OCI-LY3 (cell line): ENCODE data around the gene MAPK13.

Source experiments
- H2AFZ ChIP-seq: fragments of 200-600, 300-600 bp; shearing (Covaris generic); 2 replicates; pipeline ENCODE4 v1.6.0; 2014; ENCODE audit warnings: antibody characterized with exemption, low read depth, low read length
- H3K27ac ChIP-seq: fragments of 200-600, 300-600 bp; sonication (generic); 2 replicates; pipeline ENCODE4 v1.5.1; 2014; ENCODE audit warnings: mild to moderate bottlenecking, low read length, moderate library complexity, mixed read lengths
- H3K27me3 ChIP-seq: fragments of 200-600, 300-600 bp; sonication (generic); 2 replicates; pipeline ENCODE4 v1.6.1; 2014; ENCODE audit warnings: low read depth, low read length, mixed read lengths
- H3K36me3 ChIP-seq: fragments of 200-600, 300-600 bp; sonication (generic); replicated peaks from 2 replicates; pipeline ENCODE3; 2014; ENCODE audit warnings: low read depth, low read length, mixed read lengths
- H3K4me1 ChIP-seq: fragments of 300-600, 200-600 bp; sonication (generic); 2 replicates; pipeline ENCODE4 v1.6.1; 2014; ENCODE audit warnings: low read length, mixed read lengths
- H3K4me2 ChIP-seq: fragments of 200-600, 300-600 bp; sonication (generic); 2 replicates; pipeline ENCODE4 v1.6.1; 2014; ENCODE audit warnings: low read length, mixed read lengths
- H3K4me3 ChIP-seq: fragments of 300-600, 200-600 bp; sonication (generic); 2 replicates; pipeline ENCODE4 v1.5.1; 2014; ENCODE audit warnings: antibody characterized with exemption, mild to moderate bottlenecking, low read length, moderate library complexity
- H3K79me2 ChIP-seq: fragments of 300-600, 200-600 bp; shearing (Covaris generic); 2 replicates; pipeline ENCODE4 v1.6.1; 2014; ENCODE audit warnings: mild to moderate bottlenecking, low read length, mixed read lengths
- H3K9ac ChIP-seq: fragments of 300-600, 200-600 bp; shearing (Covaris generic); 2 replicates; pipeline ENCODE4 v1.6.0; 2014; ENCODE audit warnings: mild to moderate bottlenecking, low read length, moderate library complexity
- H3K9me3 ChIP-seq: fragments of 200-600, 300-600 bp; shearing (Covaris generic); 2 replicates; pipeline ENCODE4 v1.6.1; 2014; ENCODE audit warnings: low read length, mixed read lengths; ENCODE audit not compliant: insufficient read depth
- H4K20me1 ChIP-seq: fragments of 200-600, 300-600 bp; sonication (generic); 2 replicates; pipeline ENCODE4 v1.6.1; 2016; ENCODE audit warnings: low read length, mixed read lengths; ENCODE audit not compliant: insufficient read depth
- CTCF ChIP-seq: fragments of 200-600, 300-600 bp; sonication (generic); IDR thresholded peaks from 2 replicates; pipeline ENCODE4 v1.5.1; 2014; ENCODE audit warnings: antibody characterized with exemption, low read length, low read depth
- EZH2phosphoT487 ChIP-seq: fragments of 200-600 bp; shearing (Covaris generic); IDR thresholded peaks from 2 replicates; pipeline ENCODE4 v1.6.1; 2018; ENCODE audit warnings: antibody characterized with exemption, mixed run types, low read depth

The MAPK13 gene

GRCh38 chr6:36177166-36177565, 46.9 kb downstream of the MAPK13 start:
- H3K4me2 ChIP-seq, result no peak overlapping the region
- no peaks in the 10 kb centered on the region for H4K20me1 ChIP-seq
- no peak overlapping the region for H3K4me3 ChIP-seq
- peaks cover 8% of the 10 kb centered on the region for H3K36me3 ChIP-seq
- TF ChIP-seq CTCF, result no peak
- no peak for TF ChIP-seq EZH2phosphoT487
- H3K9ac ChIP-seq, result no peak overlapping the region
- H3K27ac ChIP-seq, result no peak overlapping the region
- H3K79me2 ChIP-seq, result no peaks in the 10 kb centered on the region
- H2AFZ ChIP-seq, result no peak overlapping the region
- peaks cover 4% of the 10 kb centered on the region; the same call in 1 of the 2 replicates for H3K27me3 ChIP-seq
- peaks cover 3% of the 10 kb centered on the region; the same call in 1 of the 2 replicates for H3K4me1 ChIP-seq
- peaks cover 14% of the 10 kb centered on the region; the same call in 1 of the 2 replicates for H3K9me3 ChIP-seq

GRCh38 chr6:36178544-36178943, 48.2 kb downstream of the MAPK13 start:
- no peak overlapping the region for H3K27ac ChIP-seq
- H3K79me2 ChIP-seq, result no peaks in the 10 kb centered on the region
- H3K4me2 ChIP-seq, result no peak overlapping the region
- peaks cover 14% of the 10 kb centered on the region; the same call in 1 of the 2 replicates for H3K9me3 ChIP-seq
- TF ChIP-seq CTCF (no peak), EZH2phosphoT487 (no peak)
- H3K36me3 ChIP-seq, result peaks cover 8% of the 10 kb centered on the region
- H3K4me3 ChIP-seq, result no peak overlapping the region
- H3K27me3 ChIP-seq, result peaks cover 9% of the 10 kb centered on the region; the same call in 1 of the 2 replicates
- H3K9ac ChIP-seq, result no peak overlapping the region
- H4K20me1 ChIP-seq, result no peaks in the 10 kb centered on the region
- H2AFZ ChIP-seq, result no peak overlapping the region
- H3K4me1 ChIP-seq, result peaks cover 3% of the 10 kb centered on the region; the same call in 1 of the 2 replicates

- Histone ChIP-seq H3K36me3 (peaks cover 8% of the 10 kb centered on the region), H3K9ac (no peak overlapping the region), H3K27me3 (peaks cover 9% of the 10 kb centered on the region; the same call in 1 of the 2 replicates), H3K79me2 (no peaks in the 10 kb centered on the region), H3K4me1 (peaks cover 3% of the 10 kb centered on the region; the same call in 1 of the 2 replicates), H4K20me1 (no peaks in the 10 kb centered on the region), H3K4me3 (no peak overlapping the region), H2AFZ (no peak overlapping the region), H3K9me3 (peaks cover 14% of the 10 kb centered on the region; the same call in 1 of the 2 replicates), H3K4me2 (no peak overlapping the region), H3K27ac (no peak overlapping the region)
- TF ChIP-seq EZH2phosphoT487, result no peak
- no peak for TF ChIP-seq CTCF
Measured at GRCh38 chr6:36180126-36180525, 49.8 kb downstream of the MAPK13 start.

GRCh38 chr6:36184311-36184710, 54.0 kb downstream of the MAPK13 start:
- Histone ChIP-seq H3K9ac (no peak overlapping the region), H3K79me2 (no peaks in the 10 kb centered on the region), H4K20me1 (no peaks in the 10 kb centered on the region), H3K27me3 (peaks cover 5% of the 10 kb centered on the region; the same call in 1 of the 2 replicates), H3K4me2 (no peak overlapping the region), H3K36me3 (no peaks in the 10 kb centered on the region), H3K9me3 (no peaks in the 10 kb centered on the region), H3K27ac (no peak overlapping the region), H3K4me3 (no peak overlapping the region), H2AFZ (no peak overlapping the region), H3K4me1 (no peaks in the 10 kb centered on the region)
- TF ChIP-seq EZH2phosphoT487 (no peak), CTCF (no peak)
